NCI-H226 (cell line): Measurements from ENCODE around the gene DENND1A.
A peak's percentile ranks its signal among the peaks of the same experiment; 100 is the strongest.
"Not testable (repeated sequence)": the region's sequence is repeated elsewhere in the genome, so short reads cannot be mapped to it uniquely, and the experiment has no call there.

Experiments used
- DNase-seq: peaks from one replicate; pipeline ENCODE4 v3.0.0-alpha.2; 2015

Gene DENND1A

GRCh38 chr9:123861086-123861755, 68.7 kb downstream of the DENND1A start:
- DNase-seq: no peak

- DNase-seq: no peak
These were observed 69.3 kb downstream of the DENND1A start for GRCh38 chr9:123860603-123861002.

GRCh38 chr9:123852403-123852802, 77.5 kb downstream of the DENND1A start:
- DNase-seq: no peak

GRCh38 chr9:123851851-123852250, 78.1 kb downstream of the DENND1A start:
- no peak for DNase-seq

- no peak for DNase-seq
These were observed 81.4 kb downstream of the DENND1A start for GRCh38 chr9:123848447-123849085.

- no peak for DNase-seq
These were observed 83.0 kb downstream of the DENND1A start for GRCh38 chr9:123846966-123847365.

- DNase-seq: no peak
These were observed 86.2 kb downstream of the DENND1A start for GRCh38 chr9:123843703-123844102.

- no peak for DNase-seq
These were observed 94.1 kb downstream of the DENND1A start for GRCh38 chr9:123835821-123836220.

- no peak for DNase-seq
These were observed 94.9 kb downstream of the DENND1A start for GRCh38 chr9:123834889-123835562.

- DNase-seq: no peak
These were observed 95.6 kb downstream of the DENND1A start for GRCh38 chr9:123834218-123834888.

GRCh38 chr9:123832858-123833650, 96.9 kb downstream of the DENND1A start:
- DNase-seq: no peak

- DNase-seq: no peak
These were observed 97.8 kb downstream of the DENND1A start for GRCh38 chr9:123832176-123832575.

GRCh38 chr9:123828449-123828848, 101.5 kb downstream of the DENND1A start:
- no peak for DNase-seq

GRCh38 chr9:123825342-123826060, 104.4 kb downstream of the DENND1A start:
- DNase-seq: peak; percentile 47

GRCh38 chr9:123823194-123823947, 106.6 kb downstream of the DENND1A start:
- DNase-seq: no peak

GRCh38 chr9:123821619-123822018, 108.3 kb downstream of the DENND1A start:
- no peak for DNase-seq

- DNase-seq: no peak
These were observed 109.8 kb downstream of the DENND1A start for GRCh38 chr9:123820139-123820538.

GRCh38 chr9:123816817-123817472, 113.0 kb downstream of the DENND1A start:
- DNase-seq: no peak

- DNase-seq: not testable (repeated sequence)
These were observed 114.1 kb downstream of the DENND1A start for GRCh38 chr9:123815856-123816255.

GRCh38 chr9:123814496-123814895, 115.4 kb downstream of the DENND1A start:
- DNase-seq: no peak

GRCh38 chr9:123812984-123813383, 116.9 kb downstream of the DENND1A start:
- DNase-seq: no peak
